Stimulated activated CD8-positive, alpha-beta memory T cell treated with anti-CD3 and anti-CD28 coated beads, Interleukin-12 subunit alpha, Interleukin-12 subunit beta, amount 100 ng/mL, for 24 hours (primary cell): ENCODE results near the gene KRTAP22-2.

Experiments used
- DNase-seq: peaks from one replicate; pipeline ENCODE4 v3.0.0-alpha.2; 2020; ENCODE audit errors: extremely low read depth

KRTAP22-2 gene

DNA sequence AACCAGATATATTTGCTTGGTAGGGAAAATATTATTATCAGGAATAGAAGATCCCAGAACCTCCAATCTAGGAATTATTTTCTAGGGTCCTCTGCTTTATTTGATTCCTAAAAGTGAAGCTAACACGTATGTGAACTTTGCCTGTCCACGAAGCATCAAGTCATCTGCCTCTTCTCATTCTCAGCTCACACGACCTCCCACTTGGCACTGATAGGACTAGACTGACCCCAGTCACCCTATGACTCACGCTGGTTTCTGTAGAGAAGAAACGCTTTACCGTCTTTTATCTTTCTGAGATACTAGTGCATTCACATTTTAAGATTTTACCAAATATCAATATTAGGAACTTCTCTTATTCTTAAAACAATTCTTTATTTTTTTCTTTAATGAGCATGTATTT is 27.1 kb downstream of the KRTAP22-2 start:
- no peak for DNase-seq

DNA sequence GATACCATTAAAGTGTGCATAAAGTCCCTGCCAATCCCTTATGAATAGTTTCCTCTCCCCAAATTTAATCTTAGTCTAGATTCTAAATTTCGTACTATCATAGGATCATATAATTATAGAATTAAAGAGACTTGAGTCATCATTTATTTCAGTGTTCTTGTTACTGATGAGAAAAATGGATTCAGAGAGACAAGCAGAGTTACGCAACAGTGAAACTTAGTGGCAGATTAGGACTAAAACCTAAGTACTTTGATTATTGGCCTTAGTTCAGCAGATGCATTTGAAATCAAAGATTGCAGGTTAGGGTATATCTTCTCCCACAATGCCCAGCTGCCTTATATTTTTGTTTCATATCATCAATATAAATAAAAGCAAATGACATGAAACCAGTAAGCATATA is 28.2 kb downstream of the KRTAP22-2 start:
- DNase-seq, result no peak

DNA sequence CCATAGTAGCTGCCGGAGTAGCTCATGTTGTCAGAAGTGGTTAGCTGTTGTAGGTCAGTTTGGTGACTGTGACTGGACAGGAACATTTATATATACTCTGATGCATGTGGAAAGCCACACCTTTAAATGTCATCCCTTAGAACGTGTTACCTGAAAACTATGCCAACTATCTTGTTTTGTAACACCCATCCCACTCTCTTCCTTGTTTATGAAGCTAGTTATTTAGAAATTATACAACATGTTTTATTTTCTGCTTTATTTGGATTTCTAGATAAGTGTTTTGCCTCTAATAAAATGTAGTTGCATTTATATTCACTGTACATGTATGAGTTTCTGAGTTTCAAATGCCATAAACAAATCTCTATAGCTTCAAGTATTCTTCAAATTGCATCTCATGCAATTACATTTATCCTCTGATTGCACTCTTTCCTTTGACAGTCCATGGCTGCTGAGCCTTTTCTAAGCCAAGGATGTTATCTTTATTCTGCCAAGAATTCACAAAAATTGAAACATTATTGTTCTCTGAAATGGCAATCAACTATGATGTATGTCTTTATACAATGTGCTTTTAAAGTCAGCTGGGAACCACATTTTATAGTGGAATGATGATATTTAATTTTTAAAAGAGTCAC is 28.8 kb downstream of the KRTAP22-2 start, which contains the start of gene KRTAP19-7:
Gene KRTAP19-7, minus strand, starts transcription at position 51 of the 632 bp plus-strand sequence. Its CDS starts 25 bp downstream, at position 26.
- DNase-seq, result no peak

DNA sequence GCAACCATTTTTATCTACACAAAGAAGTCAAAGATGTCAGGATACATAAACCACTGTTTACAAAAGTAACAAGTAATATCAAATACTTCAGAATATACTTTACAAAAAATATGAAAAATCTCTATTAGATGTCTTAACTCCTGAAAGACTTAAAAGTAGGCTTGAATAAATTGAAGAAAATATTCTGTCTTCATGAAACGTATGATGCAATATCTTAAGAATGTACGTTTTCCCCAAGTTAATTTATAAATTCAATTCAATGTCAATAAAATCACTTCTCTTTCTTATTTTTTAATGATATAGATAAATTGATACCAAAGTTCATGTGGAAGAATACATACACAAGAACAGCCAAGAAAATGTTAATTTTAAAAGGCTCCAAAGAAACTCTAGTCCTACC is 35.1 kb downstream of the KRTAP22-2 start:
- no peak for DNase-seq

DNA sequence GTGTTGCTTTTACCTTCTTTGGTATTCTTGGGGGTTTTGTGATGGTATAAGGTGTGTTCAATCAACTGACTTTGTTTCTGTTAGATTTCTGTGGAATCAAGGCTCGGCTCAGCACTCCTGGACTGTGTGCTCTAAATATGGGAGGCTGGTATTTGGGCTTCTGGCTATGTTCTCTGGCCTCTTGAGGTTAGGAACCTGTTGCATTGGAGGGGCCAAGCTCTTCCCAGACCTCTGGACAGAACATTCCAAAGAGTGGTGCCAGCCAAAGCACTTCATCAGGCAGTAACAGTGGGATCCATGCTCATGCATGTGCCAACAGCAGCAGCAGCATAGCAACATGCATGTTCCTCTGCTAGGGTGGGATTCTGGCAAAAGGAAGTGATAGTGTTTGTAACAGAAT is 37.4 kb downstream of the KRTAP22-2 start:
- no peak for DNase-seq

DNA sequence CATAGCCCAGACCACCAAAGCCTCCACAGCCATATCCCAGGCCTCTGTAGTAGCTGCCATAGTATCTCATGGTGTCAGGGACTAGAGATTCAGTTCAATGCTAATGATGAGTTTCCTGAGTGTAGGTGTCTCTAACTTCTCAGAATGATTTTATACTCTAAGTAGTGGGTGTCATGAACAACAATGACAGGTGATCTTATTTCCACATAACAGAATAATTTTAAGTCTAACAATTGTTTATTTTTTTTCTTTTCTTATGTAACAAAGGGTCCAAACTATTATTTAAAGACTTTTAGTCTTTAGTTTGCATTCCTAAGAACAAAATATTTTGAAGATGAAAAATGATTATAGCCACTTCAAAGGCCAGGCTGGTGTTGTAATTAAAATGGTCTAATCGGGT is 48.4 kb downstream of the KRTAP22-2 start, which contains the start of gene KRTAP19-6:
Gene KRTAP19-6, minus strand, starts transcription at position 101 of the 400 bp plus-strand sequence. Its CDS starts 31 bp downstream, at position 70.
- DNase-seq, result no peak
